Stomach smooth muscle (tissue), 2 donors: ENCODE results near the gene GM2A.
"Not testable (repeated sequence)": the region's sequence is repeated elsewhere in the genome, so short reads cannot be mapped to it uniquely, and the experiment has no call there.

Experiments
- H3K27ac ChIP-seq: one replicate; pipeline ENCODE4 v1.7.0; 2013; ENCODE audit warnings: mild to moderate bottlenecking, low read length, inconsistent platforms
- H3K27me3 ChIP-seq, 2 donors: one replicate each; pipeline ENCODE4 v1.7.0; 2013; ENCODE audit warnings: low read length in 2 of 2; ENCODE audit not compliant: insufficient read depth in 2 of 2, control insufficient read depth in 1 of 2
- H3K36me3 ChIP-seq, 2 donors: one replicate each; pipeline ENCODE4 v1.7.0; 2013; ENCODE audit warnings: low read length in 2 of 2; ENCODE audit not compliant: control insufficient read depth in 2 of 2, insufficient read depth in 2 of 2
- H3K4me1 ChIP-seq: one replicate; pipeline ENCODE4 v1.7.0; 2013; ENCODE audit warnings: low read length; ENCODE audit not compliant: control insufficient read depth, insufficient read depth
- H3K4me3 ChIP-seq, 2 donors: one replicate each; pipeline ENCODE4 v1.7.0; 2013; ENCODE audit warnings: low read length in 2 of 2
- H3K9ac ChIP-seq, 2 donors: one replicate each; pipeline ENCODE4 v1.7.0; 2013; ENCODE audit warnings: low read length in 2 of 2, mild to moderate bottlenecking in 1 of 2
- H3K9me3 ChIP-seq, 2 donors: one replicate each; pipeline ENCODE4 v1.7.0; 2013; ENCODE audit warnings: low read length in 2 of 2; ENCODE audit not compliant: control insufficient read depth in 2 of 2
- donor health status: healthy.
- donor health status: Pancreatic carcinoma.

The GM2A gene

DNA sequence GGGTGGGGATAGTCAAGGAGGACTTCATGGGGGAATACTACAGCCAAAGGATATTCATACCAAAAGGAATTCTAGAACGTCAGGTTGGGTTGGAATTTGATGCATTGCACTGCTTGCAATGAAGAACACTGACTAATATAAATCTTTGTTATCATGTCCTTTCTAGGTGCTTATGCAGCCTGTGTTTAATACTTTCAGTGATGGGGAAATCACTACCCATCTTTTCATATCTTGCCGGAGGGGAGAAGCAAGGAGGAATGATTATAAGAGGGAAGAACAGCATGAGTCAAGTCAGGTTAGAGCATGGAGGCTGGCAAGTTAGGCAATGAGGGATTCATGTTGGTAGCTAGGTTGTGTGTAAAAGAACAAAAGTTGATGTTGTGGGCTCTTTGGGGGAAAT, 24.0 kb upstream of the GM2A start:
- Histone ChIP-seq H3K4me3 (no peak overlapping the region), H3K27me3 (no peaks in the 10 kb centered on the region), H3K9ac (no peak overlapping the region), H3K9me3 (no peaks in the 10 kb centered on the region), H3K4me1 (peaks cover 9% of the 10 kb centered on the region), H3K36me3 (no peaks in the 10 kb centered on the region), H3K27ac (no peak overlapping the region)

DNA sequence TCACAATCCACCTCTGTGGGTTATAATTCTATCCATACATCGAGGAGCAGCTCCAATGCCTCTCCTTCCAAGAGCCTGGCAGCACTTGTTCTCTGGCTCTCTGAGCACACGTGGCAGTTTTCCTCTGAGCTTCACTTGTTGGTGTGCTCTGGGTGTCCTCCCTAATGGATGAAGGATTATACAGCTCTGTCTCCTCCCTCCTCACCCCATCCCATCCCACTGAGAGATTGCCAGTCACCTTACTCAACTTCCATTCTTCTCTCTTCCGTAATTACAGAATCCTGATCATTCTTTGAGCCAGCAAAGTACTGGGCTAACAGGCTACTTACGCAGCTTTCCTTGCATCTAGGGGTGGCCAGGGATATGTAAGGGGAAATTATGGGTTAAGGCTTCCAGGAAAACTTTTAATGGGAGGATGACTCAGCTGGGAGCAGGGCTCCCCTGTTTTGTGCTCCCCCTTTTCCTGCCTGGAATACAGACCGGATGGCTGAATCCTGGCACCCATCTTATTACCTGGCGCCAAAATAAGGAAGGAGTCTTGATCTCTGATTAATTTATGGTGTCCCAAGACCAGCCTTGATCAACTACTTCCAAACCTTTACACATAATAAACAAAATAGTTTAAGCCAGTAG, 22.8 kb upstream of the GM2A start:
- H3K4me3 ChIP-seq = no peak overlapping the region
- no peak overlapping the region for H3K27ac ChIP-seq
- H3K36me3 ChIP-seq = no peaks in the 10 kb centered on the region

DNA sequence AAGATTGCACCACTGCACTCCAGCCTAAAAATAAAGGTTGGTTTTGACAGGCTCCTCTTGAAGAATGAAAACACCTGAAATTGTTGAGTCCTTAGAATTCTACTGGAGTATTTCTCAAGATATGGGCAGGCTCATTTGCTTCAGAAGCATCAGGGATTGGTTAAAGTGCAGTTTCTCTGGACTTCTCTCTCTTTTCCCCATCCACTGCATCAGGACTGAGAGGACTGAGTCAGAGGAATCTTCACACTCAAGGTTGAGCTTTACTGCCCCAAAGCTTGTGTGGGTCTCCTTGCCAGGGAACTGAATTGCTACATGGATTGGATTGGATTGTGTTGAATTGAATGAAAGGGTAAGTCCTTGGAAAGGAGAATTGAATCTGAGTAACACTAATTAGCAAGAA, 21.6 kb upstream of the GM2A start:
- H3K27ac ChIP-seq = no peak overlapping the region
- H3K4me3 ChIP-seq = no peak overlapping the region
- H3K4me1 ChIP-seq = peaks cover 20% of the 10 kb centered on the region
- no peaks in the 10 kb centered on the region for H3K36me3 ChIP-seq
- no peaks in the 10 kb centered on the region for H3K9me3 ChIP-seq
- H3K9ac ChIP-seq = no peak overlapping the region
- H3K27me3 ChIP-seq = no peaks in the 10 kb centered on the region

More for the DNA sequence above, 22.8 kb upstream of the GM2A start:
- Histone ChIP-seq H3K9ac (no peak overlapping the region), H3K4me1 (peaks cover 15% of the 10 kb centered on the region), H3K9me3 (no peaks in the 10 kb centered on the region), H3K27me3 (no peaks in the 10 kb centered on the region)

DNA sequence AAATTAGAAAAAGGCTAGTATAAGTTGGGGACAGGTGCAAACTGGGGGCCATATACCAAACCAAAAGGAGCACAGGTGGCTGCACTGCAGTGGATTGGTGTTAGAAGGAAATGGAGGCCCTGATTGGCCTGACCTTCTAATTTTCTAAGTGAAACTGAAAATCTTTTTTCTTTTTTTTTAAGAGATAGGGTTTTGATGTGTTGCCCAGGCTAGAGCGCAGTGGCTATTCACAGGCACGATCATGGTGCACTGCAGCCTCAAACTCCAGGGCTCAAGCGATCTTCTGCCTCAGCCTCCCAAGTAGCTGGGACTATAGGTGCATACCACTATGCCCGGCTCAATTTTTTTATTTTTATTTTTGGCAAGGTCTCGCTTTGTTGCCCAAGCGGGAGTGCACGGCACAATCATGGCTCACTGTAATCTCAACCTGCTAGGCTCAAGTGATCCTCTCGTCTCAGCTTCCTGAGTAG, 19.3 kb upstream of the GM2A start:
- Histone ChIP-seq H3K36me3 (no peaks in the 10 kb centered on the region), H3K27ac (peak overlapping the region; percentile 82), H3K9ac (no peak overlapping the region), H3K4me3 (no peak overlapping the region), H3K27me3 (no peaks in the 10 kb centered on the region), H3K4me1 (peaks cover 31% of the 10 kb centered on the region), H3K9me3 (no peaks in the 10 kb centered on the region)

DNA sequence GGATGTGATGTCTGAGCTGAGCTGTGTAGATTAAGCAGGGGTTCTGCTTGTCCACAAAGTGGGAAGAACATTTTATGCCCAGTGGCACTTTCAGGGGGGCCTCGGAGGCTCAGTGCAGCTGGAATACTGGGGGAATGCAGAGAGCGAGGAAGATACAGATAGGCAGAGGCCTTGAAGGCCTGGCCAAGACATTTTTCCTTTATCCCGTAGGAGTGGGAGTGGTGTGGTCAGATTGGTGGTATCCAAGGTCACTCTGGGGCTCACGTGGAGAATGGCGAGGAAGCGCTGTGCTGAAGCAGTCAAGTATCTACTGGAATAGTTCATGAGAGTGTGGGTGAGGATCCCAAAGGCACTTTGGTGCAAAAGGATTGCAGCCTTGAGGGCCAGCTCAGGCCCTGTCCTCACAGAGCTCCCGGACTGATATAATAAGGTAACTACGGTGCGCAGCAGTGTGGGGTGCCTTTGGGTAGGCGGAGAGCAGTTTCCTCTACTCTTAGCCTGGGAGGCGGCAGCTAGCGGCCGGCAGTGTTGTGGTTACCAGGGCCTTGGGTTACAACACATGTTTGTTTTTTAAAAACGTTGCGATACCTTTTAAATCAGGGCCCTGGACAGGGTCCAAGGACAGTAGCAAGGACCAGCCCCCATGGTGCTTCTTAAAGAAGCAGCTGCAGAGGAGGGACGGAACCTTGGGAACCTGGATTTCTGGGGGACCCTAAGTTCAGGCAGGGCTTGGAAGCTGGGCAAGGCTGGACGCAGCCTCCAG, 18.3 kb upstream of the GM2A start:
- Histone ChIP-seq H3K4me3 (peak overlapping the region; percentile 60 to 61), H3K27me3 (no peaks in the 10 kb centered on the region), H3K4me1 (peaks cover 38% of the 10 kb centered on the region), H3K9ac (peak overlapping the region; percentile 39 to 71), H3K9me3 (no peaks in the 10 kb centered on the region), H3K27ac (peak overlapping the region; percentile 82), H3K36me3 (no peaks in the 10 kb centered on the region)

DNA sequence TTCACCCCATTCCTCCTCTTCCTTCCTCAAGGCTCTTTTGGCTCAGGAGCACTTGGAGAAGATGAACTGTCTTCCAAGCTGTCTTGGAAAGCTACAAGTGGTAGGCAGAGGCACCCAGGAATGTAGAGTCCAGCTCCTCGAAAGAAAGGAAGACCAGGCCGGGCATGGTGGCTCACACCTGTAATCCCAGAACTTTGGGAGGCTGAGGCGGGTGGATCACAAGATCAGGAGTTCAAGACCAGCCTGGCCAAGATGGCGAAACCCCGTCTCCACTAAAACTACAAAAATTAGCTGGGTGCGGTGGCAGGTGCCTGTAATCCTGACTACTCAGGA, 17.8 kb upstream of the GM2A start:
- peak overlapping the region; percentile 39 to 71 for H3K9ac ChIP-seq
- peak overlapping the region; percentile 82 for H3K27ac ChIP-seq
- H3K9me3 ChIP-seq, H3K36me3 ChIP-seq, H3K27me3 ChIP-seq: not testable (repeated sequence)
- peak overlapping the region; percentile 60 to 61 for H3K4me3 ChIP-seq
- peaks cover 38% of the 10 kb centered on the region for H3K4me1 ChIP-seq

DNA sequence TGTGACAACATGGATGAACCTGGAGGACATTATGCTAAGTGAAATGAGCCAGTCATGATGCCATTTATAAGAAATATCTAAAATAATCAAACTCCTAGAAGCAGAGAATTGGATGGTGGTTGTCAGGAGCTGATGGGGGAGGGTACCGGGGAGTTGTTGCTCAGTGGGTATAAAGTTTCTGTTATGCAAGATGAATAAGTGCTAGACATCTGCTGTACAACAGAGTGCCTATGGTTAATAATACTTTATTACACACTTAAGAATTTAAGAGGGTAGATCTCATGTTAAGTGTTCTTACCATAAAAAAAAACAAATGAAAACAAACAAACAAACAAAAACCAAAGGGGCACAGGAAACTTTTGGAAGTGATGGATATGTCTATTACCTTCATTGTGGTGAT, 16.1 kb upstream of the GM2A start:
- Histone ChIP-seq H3K9ac (no peak overlapping the region), H3K27ac (no peak overlapping the region), H3K4me3 (no peak overlapping the region), H3K27me3 (no peaks in the 10 kb centered on the region), H3K36me3 (no peaks in the 10 kb centered on the region), H3K4me1 (peaks cover 38% of the 10 kb centered on the region), H3K9me3 (no peaks in the 10 kb centered on the region)

DNA sequence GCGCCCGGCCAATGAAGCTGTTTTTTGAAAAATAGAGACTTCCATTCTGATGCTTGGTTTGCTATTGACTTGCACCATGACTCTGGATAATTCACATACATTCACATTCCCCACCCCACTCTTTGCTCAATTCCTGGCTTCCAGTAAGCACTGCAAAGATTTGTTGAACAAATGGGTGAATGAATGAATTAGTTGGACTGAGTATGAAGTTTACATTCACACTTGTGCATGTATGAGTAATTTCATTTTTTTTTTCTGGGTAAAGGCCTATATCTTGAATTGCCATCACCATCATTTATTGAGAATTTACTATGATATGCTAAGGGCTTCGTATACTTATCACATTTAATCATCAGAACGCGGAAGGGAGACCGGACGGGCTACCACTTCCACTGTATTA, 15.3 kb upstream of the GM2A start:
- peak overlapping the region; percentile 60 to 71 for H3K9ac ChIP-seq
- H3K4me3 ChIP-seq = peak overlapping the region; percentile 67 to 69
- H3K27ac ChIP-seq = peak overlapping the region; percentile 92
- H3K9me3 ChIP-seq = no peaks in the 10 kb centered on the region
- H3K4me1 ChIP-seq = peaks cover 38% of the 10 kb centered on the region
- H3K36me3 ChIP-seq = no peaks in the 10 kb centered on the region
- H3K27me3 ChIP-seq = no peaks in the 10 kb centered on the region

DNA sequence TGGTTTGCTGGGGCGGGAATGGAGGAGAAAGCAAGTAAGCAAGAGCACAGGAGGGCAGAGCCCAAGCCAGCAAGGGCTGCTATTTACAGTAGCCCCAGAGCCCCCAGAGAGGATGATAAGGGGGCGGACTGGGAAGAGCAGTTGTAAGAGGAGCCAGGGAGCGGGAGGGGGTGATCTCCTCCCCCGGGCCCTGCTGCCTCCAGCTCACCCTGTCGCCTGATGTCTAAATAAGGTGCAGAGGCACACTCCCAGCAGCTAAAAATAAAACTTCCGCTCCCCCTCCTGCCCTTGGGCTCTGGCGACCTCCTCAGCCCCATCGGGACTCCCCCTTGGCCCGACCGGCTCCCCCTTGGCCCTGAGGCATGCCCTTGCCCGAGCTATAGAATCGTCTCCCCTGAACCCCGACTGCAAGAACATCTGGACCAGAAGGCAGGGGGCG, 14.7 kb upstream of the GM2A start:
- no peaks in the 10 kb centered on the region for H3K9me3 ChIP-seq
- H3K36me3 ChIP-seq = no peaks in the 10 kb centered on the region
- H3K4me1 ChIP-seq = peaks cover 38% of the 10 kb centered on the region
- peak overlapping the region; percentile 67 to 69 for H3K4me3 ChIP-seq
- H3K27ac ChIP-seq = peak overlapping the region; percentile 92
- H3K9ac ChIP-seq = peak overlapping the region; percentile 60 to 71
- no peaks in the 10 kb centered on the region for H3K27me3 ChIP-seq

DNA sequence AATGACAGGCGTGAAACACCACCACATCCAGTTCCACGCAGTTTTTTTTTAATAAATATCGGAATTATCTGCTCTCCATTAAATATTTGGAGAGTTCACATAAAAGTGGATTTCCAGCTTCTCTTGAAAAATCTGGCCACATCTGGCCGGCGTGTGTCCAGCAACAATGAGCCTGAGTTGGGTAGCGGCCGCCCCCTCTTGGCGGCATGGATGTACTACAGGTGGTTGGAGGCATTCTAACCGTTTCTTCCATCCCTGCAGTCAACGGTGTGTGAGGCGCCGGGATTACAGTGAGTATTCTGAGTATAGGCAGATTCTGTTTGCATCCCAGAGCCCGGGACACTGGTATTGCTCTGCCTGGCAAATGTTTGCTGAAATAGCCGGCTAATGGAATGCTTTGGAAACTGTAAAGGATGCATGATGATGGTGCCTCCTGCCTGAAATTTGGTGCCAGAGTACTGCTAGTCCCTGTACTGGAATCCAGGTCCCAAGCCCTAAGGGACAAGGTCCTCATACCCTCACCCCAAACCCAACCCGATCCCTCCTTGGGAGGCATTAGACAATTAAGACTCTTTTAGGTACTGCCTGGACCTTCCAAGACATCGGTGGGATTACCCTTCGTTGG, 13.6 kb upstream of the GM2A start:
- no peaks in the 10 kb centered on the region for H3K36me3 ChIP-seq
- peak overlapping the region; percentile 92 for H3K27ac ChIP-seq
- peak overlapping the region; percentile 13 to 60 for H3K9ac ChIP-seq
- peaks cover 31% of the 10 kb centered on the region for H3K4me1 ChIP-seq
- no peaks in the 10 kb centered on the region for H3K27me3 ChIP-seq
- no peaks in the 10 kb centered on the region for H3K9me3 ChIP-seq
- peak overlapping the region; percentile 43 to 67 for H3K4me3 ChIP-seq
